Loucy (cell line): ENCODE measurements around the gene COL4A3.

Experiments
- H2AFZ ChIP-seq: fragments of 200-600 bp; sonication (generic); 2 replicates; pipeline ENCODE4 v1.6.0; 2016; ENCODE audit warnings: antibody characterized with exemption, mild to moderate bottlenecking, low read length, moderate library complexity
- H3F3A ChIP-seq: fragments of 200-600 bp; 2 replicates; pipeline ENCODE4 v1.6.0; 2016; ENCODE audit warnings: antibody characterized with exemption, low read depth, mild to moderate bottlenecking
- H3K27me3 ChIP-seq: fragments of 200-600 bp; sonication (generic); 2 replicates; pipeline ENCODE4 v1.6.1; 2014; ENCODE audit warnings: low read length, mild to moderate bottlenecking; ENCODE audit not compliant: insufficient read depth, poor library complexity, severe bottlenecking
- H3K36me3 ChIP-seq: fragments of 200-600 bp; sonication (generic); 2 replicates; pipeline ENCODE4 v1.6.1; 2016; ENCODE audit warnings: low read length; ENCODE audit not compliant: insufficient read depth
- H3K4me1 ChIP-seq: fragments of 200-600 bp; sonication (generic); 2 replicates; pipeline ENCODE4 v1.5.1; 2014; ENCODE audit warnings: low read length, mild to moderate bottlenecking; ENCODE audit not compliant: insufficient read depth, poor library complexity, severe bottlenecking
- H3K4me2 ChIP-seq: fragments of 200-600 bp; sonication (generic); 2 replicates; pipeline ENCODE4 v1.6.0; 2014; ENCODE audit warnings: antibody characterized with exemption, low read length, low read depth, mild to moderate bottlenecking; ENCODE audit not compliant: poor library complexity, severe bottlenecking
- H3K4me3 ChIP-seq: fragments of 200-600 bp; sonication (generic); 2 replicates; pipeline ENCODE4 v1.5.1; 2014; ENCODE audit warnings: low read length, mild to moderate bottlenecking, mixed read lengths; ENCODE audit not compliant: poor library complexity, severe bottlenecking
- H3K79me2 ChIP-seq: fragments of 200-600 bp; sonication (generic); 2 replicates; pipeline ENCODE4 v1.6.1; 2014; ENCODE audit warnings: low read length; ENCODE audit not compliant: insufficient read depth
- H3K9ac ChIP-seq: fragments of 200-600 bp; sonication (generic); 2 replicates; pipeline ENCODE4 v1.6.0; 2014; ENCODE audit warnings: mild to moderate bottlenecking, low read depth, low read length, moderate library complexity; ENCODE audit not compliant: poor library complexity, severe bottlenecking
- H3K9me2 ChIP-seq: fragments of 200-600 bp; sonication (generic); replicated peaks from 2 replicates; pipeline ENCODE4 v1.6.1; 2016; ENCODE audit warnings: low read depth, low read length, mixed read lengths
- H3K9me3 ChIP-seq: fragments of 200-600 bp; sonication (generic); 2 replicates; pipeline ENCODE4 v1.6.1; 2014; ENCODE audit warnings: mild to moderate bottlenecking, antibody characterized with exemption, low read length, low read depth; ENCODE audit not compliant: insufficient read depth
- H4K20me1 ChIP-seq: fragments of 200-600 bp; sonication (generic); 2 replicates; pipeline ENCODE4 v1.6.0; 2014; ENCODE audit warnings: antibody characterized with exemption, low read length, mild to moderate bottlenecking; ENCODE audit not compliant: insufficient read depth, poor library complexity, severe bottlenecking
- CTCF ChIP-seq: fragments of 200-600 bp; sonication (generic); conservative IDR thresholded peaks from 2 replicates; pipeline ENCODE4 v1.5.1; 2014; ENCODE audit warnings: mild to moderate bottlenecking, antibody characterized with exemption, low read length
- EZH2phosphoT487 ChIP-seq: fragments of 200-600 bp; IDR thresholded peaks from 2 replicates; pipeline ENCODE4 v1.6.1; 2018; ENCODE audit warnings: antibody characterized with exemption, mild to moderate bottlenecking, moderate library complexity, borderline replicate concordance

Gene COL4A3

GRCh38 chr2:227124811-227125210 lies 39.6 kb upstream of the COL4A3 start:
- Histone ChIP-seq H3K9ac (no peak overlapping the region), H3K9me2 (no peaks in the 10 kb centered on the region), H3K4me2 (no peak overlapping the region), H3K9me3 (no peaks in the 10 kb centered on the region), H3K79me2 (no peaks in the 10 kb centered on the region), H3K4me1 (no peaks in the 10 kb centered on the region), H3F3A (no peaks in the 10 kb centered on the region), H3K4me3 (no peak overlapping the region), H4K20me1 (no peaks in the 10 kb centered on the region), H3K36me3 (no peaks in the 10 kb centered on the region), H2AFZ (no peak overlapping the region), H3K27me3 (no peaks in the 10 kb centered on the region)
- TF ChIP-seq CTCF, result no peak
- TF ChIP-seq EZH2phosphoT487, result no peak

GRCh38 chr2:227125506-227125905 lies 38.9 kb upstream of the COL4A3 start:
- Histone ChIP-seq H3K4me2 (no peak overlapping the region), H3K79me2 (no peaks in the 10 kb centered on the region), H3K4me1 (no peaks in the 10 kb centered on the region), H3K4me3 (no peak overlapping the region), H3F3A (no peaks in the 10 kb centered on the region), H2AFZ (no peak overlapping the region), H3K27me3 (no peaks in the 10 kb centered on the region), H4K20me1 (no peaks in the 10 kb centered on the region), H3K9me2 (no peaks in the 10 kb centered on the region), H3K9ac (no peak overlapping the region), H3K36me3 (no peaks in the 10 kb centered on the region), H3K9me3 (no peaks in the 10 kb centered on the region)
- TF ChIP-seq CTCF (peak; percentile 52), EZH2phosphoT487 (no peak)

GRCh38 chr2:227127201-227127600 lies 37.2 kb upstream of the COL4A3 start:
- no peaks in the 10 kb centered on the region for H3K79me2 ChIP-seq
- H3K9me3 ChIP-seq, result no peaks in the 10 kb centered on the region
- H3K4me1 ChIP-seq, result no peaks in the 10 kb centered on the region
- no peak overlapping the region for H3K9ac ChIP-seq
- no peaks in the 10 kb centered on the region for H4K20me1 ChIP-seq
- H3K9me2 ChIP-seq, result no peaks in the 10 kb centered on the region
- H2AFZ ChIP-seq, result no peak overlapping the region
- no peaks in the 10 kb centered on the region for H3F3A ChIP-seq
- no peaks in the 10 kb centered on the region for H3K27me3 ChIP-seq
- no peak overlapping the region for H3K4me2 ChIP-seq
- H3K36me3 ChIP-seq, result no peaks in the 10 kb centered on the region
- H3K4me3 ChIP-seq, result no peak overlapping the region
- TF ChIP-seq CTCF (no peak), EZH2phosphoT487 (no peak)
